SK-N-SH (cell line): ENCODE measurements around the gene PUM1. TPM values are rescaled to one million over a fixed set of nuclear protein-coding genes. Genes with fewer than 3 reads are reported as not detected.

Source experiments
- CTCF ChIA-PET: fragments of 300-600, 350-600 bp; formaldehyde crosslinking; extraction: SDS; loops from one replicate; lab custom pipeline; 2021; lab: Yijun Ruan, JAX
- POLR2A ChIA-PET: fragments of 350-600 bp; sonication (Branson Sonifier 250); formaldehyde crosslinking; extraction: SDS; loops from one replicate; lab custom pipeline; 2020; ENCODE audit warnings: antibody characterized with exemption, inconsistent platforms; lab: Yijun Ruan, JAX
- DNase-seq: peaks from one replicate; pipeline ENCODE4 v3.0.0; 2012
- H2AFZ ChIP-seq: fragments of 200-600 bp; sonication (generic); 2 replicates; pipeline ENCODE4 v1.8.1; 2016; ENCODE audit warnings: antibody characterized with exemption, mild to moderate bottlenecking, low read depth
- H3F3A ChIP-seq: fragments of 200-600 bp; sonication (generic); replicated peaks from 2 replicates; pipeline ENCODE3; 2016; ENCODE audit warnings: antibody characterized with exemption, mild to moderate bottlenecking; ENCODE audit not compliant: insufficient read depth
- H3K27ac ChIP-seq, 2 experiments: fragments of 200-500 bp in 1 of 2; fragments of 200-600 bp in 1 of 2; sonication (Bioruptor generic) in 1 of 2; sonication (generic), shearing (Covaris generic) in 1 of 2; 2 replicates each; pipeline versions ENCODE4 v1.5.1 to v1.6.1; 2014 to 2016; ENCODE audit warnings: low read depth in 2 of 2, inconsistent platforms in 1 of 2, low read length in 1 of 2, mild to moderate bottlenecking in 1 of 2, mixed read lengths in 1 of 2
- H3K27me3 ChIP-seq: fragments of 200-600 bp; sonication (generic), shearing (Covaris generic); 2 replicates; pipeline ENCODE4 v1.6.1; 2016; ENCODE audit warnings: mixed run types; ENCODE audit not compliant: insufficient read depth
- H3K36me3 ChIP-seq, 2 experiments: fragments of 200-500 bp in 1 of 2; fragments of 200-600 bp in 1 of 2; sonication (Bioruptor generic) in 1 of 2; sonication (generic) in 1 of 2; replicated peaks in 1 of 2; 2 replicates each; pipeline versions ENCODE3 to v1.5.1; 2014 to 2016; ENCODE audit warnings: low read length in 1 of 2, mild to moderate bottlenecking in 1 of 2; ENCODE audit not compliant: insufficient read depth in 2 of 2, control insufficient read depth in 1 of 2
- H3K4me1 ChIP-seq, 2 experiments: fragments of 200-500 bp in 1 of 2; fragments of 200-600 bp in 1 of 2; sonication (Bioruptor generic) in 1 of 2; sonication (generic), shearing (Covaris generic) in 1 of 2; 2 replicates each; pipeline versions ENCODE4 v1.5.1 to v1.6.1; 2014 to 2016; ENCODE audit warnings: low read depth in 1 of 2, low read length in 1 of 2, mixed run types in 1 of 2; ENCODE audit not compliant: insufficient read depth in 2 of 2, control insufficient read depth in 1 of 2
- H3K4me2 ChIP-seq: fragments of 200-600 bp; sonication (generic), shearing (Covaris generic); 2 replicates; pipeline ENCODE4 v1.6.1; 2017; ENCODE audit warnings: mixed run types
- H3K4me3 ChIP-seq, 2 experiments: fragments of 200-500 bp in 1 of 2; fragments of 200-600 bp in 1 of 2; sonication (Bioruptor generic) in 1 of 2; sonication (generic), shearing (Covaris generic) in 1 of 2; 2 replicates each; pipeline versions ENCODE4 v1.5.1 to v1.8.1; 2014 to 2016; ENCODE audit warnings: low read depth in 2 of 2, inconsistent platforms in 1 of 2, low read length in 1 of 2, mild to moderate bottlenecking in 1 of 2, mixed read lengths in 1 of 2, moderate library complexity in 1 of 2
- H3K79me2 ChIP-seq: fragments of 200-600 bp; sonication (generic); 2 replicates; pipeline ENCODE4 v1.8.1; 2017; ENCODE audit warnings: mild to moderate bottlenecking; ENCODE audit not compliant: insufficient read depth
- H3K9ac ChIP-seq: fragments of 200-600 bp; sonication (generic); 2 replicates; pipeline ENCODE4 v1.6.1; 2017; ENCODE audit warnings: mixed run types
- H3K9me2 ChIP-seq: fragments of 200-600 bp; sonication (generic); 2 replicates; pipeline ENCODE4 v1.6.1; 2017; ENCODE audit warnings: mixed run types
- H3K9me3 ChIP-seq: fragments of 200-600 bp; sonication (generic); 2 replicates; pipeline ENCODE4 v1.6.1; 2017; ENCODE audit warnings: mixed run types, mild to moderate bottlenecking, moderate library complexity
- H4K20me1 ChIP-seq: fragments of 200-600 bp; sonication (generic); 2 replicates; pipeline ENCODE4 v1.6.1; 2017; ENCODE audit warnings: mild to moderate bottlenecking, mixed run types; ENCODE audit not compliant: insufficient read depth
- ELF1 ChIP-seq: IDR thresholded peaks from 2 replicates; pipeline ENCODE4 v1.4.0; 2012
- FOSL2 ChIP-seq: IDR thresholded peaks from 2 replicates; pipeline ENCODE4 v1.4.0; 2012; ENCODE audit warnings: low read depth, mild to moderate bottlenecking, moderate library complexity, borderline replicate concordance
- FOXJ3 ChIP-seq: sonication (generic); formaldehyde crosslinking; IDR thresholded peaks from 2 replicates; pipeline ENCODE4 v1.5.1; 2020; ENCODE audit warnings: mild to moderate bottlenecking, missing genetic modification reagents
- FOXM1 ChIP-seq: IDR thresholded peaks from 2 replicates; pipeline ENCODE4 v1.4.0; 2012; ENCODE audit warnings: low read depth, mild to moderate bottlenecking
- GABPA ChIP-seq: IDR thresholded peaks from 2 replicates; pipeline ENCODE4 v1.4.0; 2012; ENCODE audit warnings: low read depth, mild to moderate bottlenecking
- GATA2 ChIP-seq: sonication (generic); formaldehyde crosslinking; IDR thresholded peaks from 2 replicates; pipeline ENCODE4 v1.5.0; 2020; ENCODE audit warnings: mild to moderate bottlenecking, missing genetic modification reagents
- IRF3 ChIP-seq: fragments of 150-350 bp; IDR thresholded peaks from 2 replicates; pipeline ENCODE4 v1.6.1; 2016; ENCODE audit warnings: mild to moderate bottlenecking, low read depth, low read length
- MEF2A ChIP-seq: IDR thresholded peaks from 2 replicates; pipeline ENCODE4 v1.4.0; 2012; ENCODE audit warnings: low read depth, borderline replicate concordance
- NRF1 ChIP-seq: IDR thresholded peaks from 2 replicates; pipeline ENCODE4 v1.6.1; 2012; ENCODE audit warnings: low read depth, mild to moderate bottlenecking, low read length
- POLR2AphosphoS5 ChIP-seq: IDR thresholded peaks from 2 replicates; pipeline ENCODE4 v1.6.1; 2012; ENCODE audit warnings: low read depth, low read length
- RCOR1 ChIP-seq: fragments of 150-350 bp; IDR thresholded peaks from 2 replicates; pipeline ENCODE4 v1.6.1; 2017; ENCODE audit warnings: antibody characterized with exemption, low read length
- RFX5 ChIP-seq: IDR thresholded peaks from 2 replicates; pipeline ENCODE4 v1.6.1; 2012; ENCODE audit warnings: mild to moderate bottlenecking, improper control_type of control experiment, low read length
- RXRA ChIP-seq: IDR thresholded peaks from 2 replicates; pipeline ENCODE4 v1.4.0; 2012; ENCODE audit warnings: low read depth, mild to moderate bottlenecking, borderline replicate concordance
- SMC3 ChIP-seq: IDR thresholded peaks from 2 replicates; pipeline ENCODE4 v1.6.1; 2012; ENCODE audit warnings: low read depth, low read length, improper control_type of control experiment
- TAF1 ChIP-seq: IDR thresholded peaks from 2 replicates; pipeline ENCODE4 v1.6.1; 2012; ENCODE audit warnings: low read depth, mild to moderate bottlenecking, low read length, moderate library complexity, borderline replicate concordance
- TEAD4 ChIP-seq: IDR thresholded peaks from 2 replicates; pipeline ENCODE4 v1.4.0; 2012; ENCODE audit warnings: mild to moderate bottlenecking, borderline replicate concordance; ENCODE audit not compliant: insufficient read depth
- WGBS: methylation state at CpG from one replicate; pipeline ENCODE4 v1.1.6; 2017; ENCODE audit warnings: low lambda C conversion rate; 5-methylcytosine and 5-hydroxymethylcytosine counted together
- polyA plus RNA-seq, 3 experiments: library from polyadenylated mRNA; depleted of rRNA; stranded (reverse); fragments of >200 nt; gene quantifications; 2 replicates each; pipeline ENCODE4 v1.2.3, GENCODE V29; 2012
- TF ChIP-seq, protein P1 (sequence below): fragments of 150-350 bp; IDR thresholded peaks from 2 replicates; pipeline ENCODE4 v1.6.1; 2017; ENCODE audit warnings: antibody characterized with exemption, low read length, low read depth, borderline replicate concordance
- TF ChIP-seq, protein P2 (sequence below): fragments of 200-600 bp; sonication (generic); IDR thresholded peaks from 2 replicates; pipeline ENCODE4 v1.6.1; 2017; ENCODE audit warnings: antibody characterized with exemption, mild to moderate bottlenecking, moderate library complexity
- TF ChIP-seq, protein P3 (sequence below): IDR thresholded peaks from 2 replicates; pipeline ENCODE4 v1.4.0; 2012; ENCODE audit warnings: low read depth, borderline replicate concordance
- TF ChIP-seq, protein P4 (sequence below): IDR thresholded peaks from 2 replicates; pipeline ENCODE4 v1.4.0; 2012; ENCODE audit warnings: low read depth, borderline replicate concordance

PUM1 gene
- polyA plus RNA-seq, 1 of the 3 experiments (the other 2 are of a cell fraction) = 66.7 TPM

GRCh38 chr1:30950700-30951099 is 114.8 kb downstream of the PUM1 start:
- Histone ChIP-seq H3K4me3 (no peak overlapping the region), H3K9me2 (no peaks in the 10 kb centered on the region), H3K79me2 (peaks cover 75% of the 10 kb centered on the region), H4K20me1 (peaks cover 3% of the 10 kb centered on the region; the same call in 1 of the 2 replicates), H3K4me1 (peaks cover 0 to 14% of the 10 kb centered on the region in 2 experiments; a peak in 1 of 4 replicates), H3K36me3 (peaks cover 59 to 73% of the 10 kb centered on the region in 2 experiments), H3K9ac (no peak overlapping the region), H2AFZ (no peak overlapping the region), H3K27ac (no peak overlapping the region), H3K4me2 (no peak overlapping the region), H3F3A (peaks cover 8% of the 10 kb centered on the region), H3K9me3 (no peaks in the 10 kb centered on the region), H3K27me3 (no peaks in the 10 kb centered on the region)
- no peak for TF ChIP-seq POLR2AphosphoS5
- no peak for TF ChIP-seq TEAD4
- TF ChIP-seq, protein P1, sequence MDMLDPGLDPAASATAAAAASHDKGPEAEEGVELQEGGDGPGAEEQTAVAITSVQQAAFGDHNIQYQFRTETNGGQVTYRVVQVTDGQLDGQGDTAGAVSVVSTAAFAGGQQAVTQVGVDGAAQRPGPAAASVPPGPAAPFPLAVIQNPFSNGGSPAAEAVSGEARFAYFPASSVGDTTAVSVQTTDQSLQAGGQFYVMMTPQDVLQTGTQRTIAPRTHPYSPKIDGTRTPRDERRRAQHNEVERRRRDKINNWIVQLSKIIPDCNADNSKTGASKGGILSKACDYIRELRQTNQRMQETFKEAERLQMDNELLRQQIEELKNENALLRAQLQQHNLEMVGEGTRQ = no peak
- ChIA-PET CTCF (interaction anchor here (1.2 kb wide), 1 partner anchor 169 kb away, joined by 3 read pairs; no protein-coding TSS in a partner anchor), POLR2A (no interaction called here)
- 96% methylated on average over 5 of the region's 5 CpGs for WGBS
- no peak for DNase-seq

DNA sequence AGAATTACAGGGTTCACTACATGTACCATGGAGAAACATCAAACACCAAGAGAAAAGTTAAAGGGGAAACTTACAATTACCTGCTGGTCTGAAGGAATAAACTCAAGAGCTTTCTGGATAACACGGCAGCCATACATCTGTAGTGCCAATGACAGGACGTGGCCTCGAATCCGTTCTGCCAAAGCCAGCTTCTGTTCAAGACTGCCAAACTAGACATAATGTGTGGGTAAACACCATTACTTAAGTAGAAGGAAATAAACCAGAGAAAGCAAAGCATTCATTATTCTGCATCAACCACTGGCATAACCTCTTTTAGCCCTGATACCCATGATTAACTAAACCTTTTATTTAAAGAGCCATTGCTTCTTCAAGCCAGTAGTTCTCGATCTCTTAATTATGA is 115.5 kb downstream of the PUM1 start:
- H3K4me2 ChIP-seq = no peak overlapping the region
- peaks cover 6% of the 10 kb centered on the region for H3F3A ChIP-seq
- TF ChIP-seq TAF1 (no peak), FOXJ3 (CRISPR knock-in tag) (no peak), GABPA (no peak), TEAD4 (no peak), RFX5 (no peak), IRF3 (no peak), MEF2A (no peak), ELF1 (no peak), NRF1 (no peak), FOXM1 (no peak), POLR2AphosphoS5 (no peak), RCOR1 (no peak), GATA2 (CRISPR knock-in tag) (no peak), FOSL2 (no peak), SMC3 (no peak), RXRA (no peak)
- TF ChIP-seq, protein P2, sequence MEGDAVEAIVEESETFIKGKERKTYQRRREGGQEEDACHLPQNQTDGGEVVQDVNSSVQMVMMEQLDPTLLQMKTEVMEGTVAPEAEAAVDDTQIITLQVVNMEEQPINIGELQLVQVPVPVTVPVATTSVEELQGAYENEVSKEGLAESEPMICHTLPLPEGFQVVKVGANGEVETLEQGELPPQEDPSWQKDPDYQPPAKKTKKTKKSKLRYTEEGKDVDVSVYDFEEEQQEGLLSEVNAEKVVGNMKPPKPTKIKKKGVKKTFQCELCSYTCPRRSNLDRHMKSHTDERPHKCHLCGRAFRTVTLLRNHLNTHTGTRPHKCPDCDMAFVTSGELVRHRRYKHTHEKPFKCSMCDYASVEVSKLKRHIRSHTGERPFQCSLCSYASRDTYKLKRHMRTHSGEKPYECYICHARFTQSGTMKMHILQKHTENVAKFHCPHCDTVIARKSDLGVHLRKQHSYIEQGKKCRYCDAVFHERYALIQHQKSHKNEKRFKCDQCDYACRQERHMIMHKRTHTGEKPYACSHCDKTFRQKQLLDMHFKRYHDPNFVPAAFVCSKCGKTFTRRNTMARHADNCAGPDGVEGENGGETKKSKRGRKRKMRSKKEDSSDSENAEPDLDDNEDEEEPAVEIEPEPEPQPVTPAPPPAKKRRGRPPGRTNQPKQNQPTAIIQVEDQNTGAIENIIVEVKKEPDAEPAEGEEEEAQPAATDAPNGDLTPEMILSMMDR = no peak
- TF ChIP-seq, protein P3, sequence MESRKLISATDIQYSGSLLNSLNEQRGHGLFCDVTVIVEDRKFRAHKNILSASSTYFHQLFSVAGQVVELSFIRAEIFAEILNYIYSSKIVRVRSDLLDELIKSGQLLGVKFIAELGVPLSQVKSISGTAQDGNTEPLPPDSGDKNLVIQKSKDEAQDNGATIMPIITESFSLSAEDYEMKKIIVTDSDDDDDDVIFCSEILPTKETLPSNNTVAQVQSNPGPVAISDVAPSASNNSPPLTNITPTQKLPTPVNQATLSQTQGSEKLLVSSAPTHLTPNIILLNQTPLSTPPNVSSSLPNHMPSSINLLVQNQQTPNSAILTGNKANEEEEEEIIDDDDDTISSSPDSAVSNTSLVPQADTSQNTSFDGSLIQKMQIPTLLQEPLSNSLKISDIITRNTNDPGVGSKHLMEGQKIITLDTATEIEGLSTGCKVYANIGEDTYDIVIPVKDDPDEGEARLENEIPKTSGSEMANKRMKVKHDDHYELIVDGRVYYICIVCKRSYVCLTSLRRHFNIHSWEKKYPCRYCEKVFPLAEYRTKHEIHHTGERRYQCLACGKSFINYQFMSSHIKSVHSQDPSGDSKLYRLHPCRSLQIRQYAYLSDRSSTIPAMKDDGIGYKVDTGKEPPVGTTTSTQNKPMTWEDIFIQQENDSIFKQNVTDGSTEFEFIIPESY = no peak
- TF ChIP-seq, protein P4, sequence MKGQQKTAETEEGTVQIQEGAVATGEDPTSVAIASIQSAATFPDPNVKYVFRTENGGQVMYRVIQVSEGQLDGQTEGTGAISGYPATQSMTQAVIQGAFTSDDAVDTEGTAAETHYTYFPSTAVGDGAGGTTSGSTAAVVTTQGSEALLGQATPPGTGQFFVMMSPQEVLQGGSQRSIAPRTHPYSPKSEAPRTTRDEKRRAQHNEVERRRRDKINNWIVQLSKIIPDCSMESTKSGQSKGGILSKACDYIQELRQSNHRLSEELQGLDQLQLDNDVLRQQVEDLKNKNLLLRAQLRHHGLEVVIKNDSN = no peak
- no peaks in the 10 kb centered on the region for H3K27me3 ChIP-seq
- H3K79me2 ChIP-seq = peaks cover 77% of the 10 kb centered on the region
- H3K4me1 ChIP-seq = peaks cover 0 to 12% of the 10 kb centered on the region in 2 experiments; a peak in 1 of 4 replicates
- no peaks in the 10 kb centered on the region for H3K9me3 ChIP-seq
- 93% methylated on average over 5 of the region's 5 CpGs for WGBS
- H2AFZ ChIP-seq = no peak overlapping the region
- H3K4me3 ChIP-seq = no peak overlapping the region
- no peak overlapping the region for H3K27ac ChIP-seq
- DNase-seq = no peak
- ChIA-PET CTCF (interaction anchor here (1.2 kb wide), 1 partner anchor 168 kb away, joined by 3 read pairs; no protein-coding TSS in a partner anchor), POLR2A (no interaction called here)
- H4K20me1 ChIP-seq = peaks cover 3% of the 10 kb centered on the region; the same call in 1 of the 2 replicates
- H3K9me2 ChIP-seq = no peaks in the 10 kb centered on the region
- peaks cover 61 to 78% of the 10 kb centered on the region in 2 experiments for H3K36me3 ChIP-seq
- H3K9ac ChIP-seq = no peak overlapping the region
